LoVo (cell line): Measurements from ENCODE around the gene ATXN1.

ENCODE experiments used
- DNase-seq: peaks from one replicate; pipeline ENCODE4 v3.0.0-alpha.2; 2016; ENCODE audit warnings: low spot score

The ATXN1 gene

DNA sequence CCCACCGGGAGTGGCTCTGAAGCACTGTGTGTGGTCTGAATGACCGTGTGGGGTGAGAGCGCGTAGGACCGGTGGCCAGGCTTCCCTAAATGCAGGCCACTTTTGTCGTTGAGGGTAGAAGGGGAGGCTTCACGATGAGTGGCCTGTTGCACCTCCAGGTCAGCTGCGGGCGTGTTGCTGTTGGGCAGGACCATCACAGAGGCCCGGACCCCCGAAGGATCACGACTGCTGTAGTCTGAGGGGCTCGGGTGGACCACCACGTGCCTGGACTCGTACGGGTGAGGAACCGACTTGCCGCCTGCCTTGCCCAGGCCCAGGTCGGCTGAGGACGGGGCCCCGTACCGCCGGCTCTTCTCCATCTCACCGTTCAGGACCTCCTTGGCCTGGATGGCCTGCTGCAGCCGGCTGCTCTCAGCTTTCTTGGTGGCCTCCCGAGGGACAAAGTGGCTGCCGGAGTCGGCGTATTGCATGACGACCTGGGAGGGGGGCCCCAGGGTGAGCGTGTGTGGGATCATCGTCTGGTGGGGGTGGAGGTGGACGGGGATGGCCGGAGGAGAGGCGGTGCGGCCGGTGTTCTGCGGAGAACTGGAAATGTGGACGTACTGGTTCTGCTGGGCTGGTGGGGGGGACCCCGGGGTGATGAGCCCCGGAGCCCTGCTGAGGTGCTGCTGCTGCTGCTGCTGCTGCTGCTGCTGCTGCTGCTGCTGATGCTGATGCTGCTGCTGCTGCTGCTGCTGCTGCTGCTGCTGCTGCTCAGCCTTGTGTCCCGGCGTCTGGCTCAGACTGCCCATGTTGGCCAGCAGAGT is 434.1 kb downstream of the ATXN1 start:
- no peak for DNase-seq

DNA sequence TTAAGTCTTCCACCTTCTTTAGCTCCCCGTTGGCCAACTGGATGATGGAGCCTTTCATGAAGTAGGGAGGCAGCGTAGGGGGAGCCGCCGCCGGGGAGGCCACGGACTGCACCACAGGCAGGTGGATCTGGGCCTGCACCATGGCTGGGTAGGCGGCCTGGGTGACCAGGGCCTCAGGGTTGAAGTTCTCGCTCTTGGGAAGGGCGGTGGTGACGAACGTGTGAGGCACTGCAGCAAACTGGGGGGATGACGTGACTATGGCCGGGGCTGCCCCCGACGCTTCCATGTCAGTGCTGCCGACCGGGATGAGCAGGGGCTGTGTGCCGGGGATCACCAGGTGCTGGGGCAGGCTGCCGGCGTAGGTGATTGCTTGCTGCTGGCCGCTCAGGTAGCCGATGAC is 434.7 kb downstream of the ATXN1 start:
- DNase-seq: no peak

DNA sequence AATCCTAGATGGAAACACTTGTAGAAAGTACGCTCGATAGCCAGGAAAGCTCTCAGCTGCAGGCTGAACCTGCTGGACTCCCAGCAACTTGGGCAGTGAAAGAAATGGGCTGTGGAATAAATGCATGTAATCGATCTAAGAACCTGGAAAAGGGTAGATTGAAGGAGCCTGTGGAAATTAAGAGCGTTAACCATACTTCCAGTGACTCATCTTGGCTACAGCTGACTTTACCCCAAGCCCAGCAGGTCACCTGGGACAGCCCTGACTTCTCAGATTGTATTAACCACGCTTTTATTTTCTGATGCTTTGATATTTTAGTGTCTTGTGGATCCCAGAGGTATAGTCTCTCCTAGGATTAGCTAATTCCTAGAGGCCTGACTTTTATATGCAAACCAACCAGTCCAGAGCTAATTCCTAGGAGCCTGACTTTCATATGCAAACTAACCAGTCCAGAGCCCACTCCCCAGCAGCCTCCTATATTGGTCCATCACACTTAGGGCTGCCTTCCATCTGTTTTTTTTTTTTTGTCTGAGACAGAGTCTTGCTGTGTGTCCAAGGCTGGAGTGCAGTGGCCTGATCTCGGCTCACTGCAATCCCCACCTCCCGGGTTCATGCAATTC is 436.5 kb downstream of the ATXN1 start:
- DNase-seq: no peak

DNA sequence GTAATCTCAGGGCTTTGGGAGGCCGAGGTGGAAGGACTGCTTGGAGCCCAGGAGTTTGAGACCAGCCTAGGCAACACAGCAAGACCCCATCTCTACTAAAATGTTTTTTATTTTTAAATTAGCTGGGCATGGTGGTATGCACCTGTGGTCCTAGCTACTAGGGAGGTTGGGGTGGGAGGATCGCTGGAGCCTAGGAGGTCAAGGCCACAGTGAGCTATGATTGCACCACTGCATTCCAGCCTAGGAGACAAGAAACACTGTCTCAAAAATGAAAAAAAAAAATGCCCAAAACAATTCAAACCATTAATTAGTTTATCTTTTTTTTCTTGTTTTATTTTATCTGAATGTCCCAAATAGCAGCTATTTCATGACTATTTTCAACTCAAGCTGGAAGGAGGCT is 437.1 kb downstream of the ATXN1 start:
- DNase-seq: no peak

DNA sequence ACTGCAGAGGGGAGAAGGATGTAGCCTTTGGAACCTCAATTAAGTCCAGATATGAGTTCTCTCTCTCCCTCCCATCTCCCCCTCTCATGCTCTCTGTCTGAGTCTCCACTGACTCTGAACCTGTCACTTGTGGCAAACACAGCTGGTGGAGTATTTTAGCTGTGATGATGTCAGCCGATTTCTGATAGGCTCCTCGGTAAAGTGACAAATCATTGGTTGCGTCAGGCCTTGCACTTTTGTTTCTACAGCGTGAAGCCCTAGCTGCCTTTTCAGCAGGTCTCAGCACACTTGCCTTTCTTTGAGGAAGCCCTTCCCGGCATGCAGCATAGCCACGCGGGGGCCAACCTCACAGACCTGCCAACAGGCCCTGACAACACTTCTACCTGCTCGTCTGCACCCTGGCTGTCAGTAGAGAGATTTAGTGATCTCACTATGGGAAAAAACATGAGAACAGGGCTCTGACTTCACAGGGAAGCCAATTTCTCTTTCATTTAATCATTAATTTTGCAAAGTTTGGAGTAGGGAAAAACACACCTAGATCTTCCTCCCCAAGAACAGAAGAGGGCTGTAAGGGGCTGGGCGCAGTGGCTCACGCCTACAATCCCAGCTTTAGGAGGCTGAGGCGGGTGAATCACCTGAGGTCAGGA is 438.5 kb downstream of the ATXN1 start:
- no peak for DNase-seq

DNA sequence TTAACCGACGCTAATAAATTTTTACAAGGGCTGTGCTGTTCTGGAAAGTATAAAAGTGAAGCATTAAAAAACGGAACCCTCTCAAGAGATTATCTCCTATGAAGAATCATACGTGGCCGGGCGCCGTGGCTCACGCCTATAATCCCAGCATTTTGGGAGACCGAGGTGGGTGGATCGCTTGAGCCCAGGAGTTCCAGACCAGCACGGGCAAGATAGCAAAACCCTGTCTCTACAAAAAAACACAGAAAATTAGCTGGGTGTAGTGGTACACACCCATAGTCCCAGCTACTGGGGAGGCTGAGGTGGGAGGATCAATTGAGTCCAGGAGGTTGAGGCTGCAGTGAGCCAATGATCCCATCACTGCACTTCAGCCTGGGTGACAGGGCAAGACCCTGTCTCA is 439.4 kb downstream of the ATXN1 start:
- no peak for DNase-seq

DNA sequence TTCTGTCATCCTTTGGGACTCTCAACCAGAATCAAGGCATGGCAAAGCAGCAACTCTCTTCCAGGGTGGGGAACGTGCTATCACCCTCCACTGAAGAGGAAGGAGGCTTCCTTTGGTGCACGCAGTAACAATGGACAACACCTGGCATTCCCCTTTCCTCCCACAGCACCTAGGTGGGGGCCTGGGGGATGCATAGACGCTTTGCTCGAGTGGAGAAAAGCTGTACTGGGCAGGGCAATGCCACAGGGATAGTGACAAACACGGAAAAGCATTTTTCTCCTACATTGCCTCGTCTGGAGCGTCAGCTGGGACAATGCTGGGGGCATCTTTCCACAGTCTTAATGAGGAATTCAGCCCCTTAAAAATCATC is 439.9 kb downstream of the ATXN1 start:
- no peak for DNase-seq

DNA sequence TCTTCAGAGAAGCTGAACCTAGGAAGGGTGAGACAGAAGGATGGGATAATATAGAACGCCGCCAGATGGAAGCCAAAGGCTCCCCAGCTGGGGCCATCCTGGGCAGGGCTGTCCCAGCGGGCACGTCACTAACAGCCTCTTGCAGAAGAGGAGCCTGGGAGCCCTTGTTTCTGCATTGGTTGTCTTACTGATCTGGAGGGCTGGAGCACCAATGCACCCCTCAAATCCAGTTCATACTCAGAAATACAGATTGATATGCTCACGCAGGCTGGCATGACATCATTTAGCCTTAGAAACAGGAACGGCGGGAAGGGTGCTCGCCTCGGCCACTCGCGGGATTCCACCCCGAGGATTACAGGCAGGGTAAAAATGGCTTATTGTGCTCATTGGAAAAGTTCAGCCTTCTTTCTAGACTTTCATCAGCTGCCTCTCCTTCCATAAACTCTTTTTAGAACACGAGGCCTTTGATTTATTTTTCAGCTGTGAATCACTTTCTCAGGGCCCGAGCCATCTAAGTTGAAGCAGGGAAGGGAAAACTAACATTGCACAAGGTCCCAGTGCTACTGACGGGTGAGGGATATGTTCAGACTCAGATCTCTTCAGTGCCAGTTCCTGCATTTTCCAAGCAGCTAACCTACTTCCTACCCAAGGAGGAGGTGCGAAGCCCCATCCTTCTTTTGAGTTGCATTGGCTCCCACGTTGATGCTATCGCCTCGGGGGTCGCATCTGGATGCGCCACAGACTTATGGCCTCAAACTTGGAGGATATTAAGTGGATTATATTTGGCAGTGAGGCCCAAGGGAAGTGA is 440.5 kb downstream of the ATXN1 start:
- no peak for DNase-seq

DNA sequence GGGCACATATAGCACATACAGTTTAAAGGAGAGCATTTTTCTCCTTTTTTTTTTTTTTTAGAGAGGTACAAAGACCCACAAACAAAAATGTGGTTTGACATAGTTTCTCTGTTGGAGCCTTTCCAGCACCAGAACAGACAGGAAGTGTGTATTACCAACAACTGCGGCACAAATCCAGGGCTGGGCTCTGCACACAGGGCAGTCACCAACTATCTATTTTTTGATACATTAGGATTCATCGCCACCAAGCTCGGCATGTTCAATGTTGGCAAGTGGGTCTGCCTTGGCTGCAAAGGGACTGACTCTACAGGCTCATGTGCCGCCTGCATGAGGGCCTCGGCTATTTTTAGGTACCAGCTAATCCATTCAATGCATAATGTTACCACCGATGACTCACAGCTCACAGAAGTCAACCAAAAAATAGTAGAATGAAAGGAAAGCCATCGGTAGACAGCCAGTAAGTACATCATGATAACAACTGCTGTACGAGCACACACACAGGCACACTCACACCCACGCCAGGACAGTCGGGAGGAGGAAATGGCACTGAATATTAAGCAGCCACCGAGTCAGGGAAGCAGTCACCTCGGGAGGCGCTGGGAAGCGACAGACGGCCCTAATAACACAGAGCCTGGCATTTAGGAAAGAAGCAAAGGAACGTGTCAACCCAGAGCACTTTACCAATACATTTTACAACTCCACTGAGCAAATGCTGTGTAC is 441.3 kb downstream of the ATXN1 start:
- DNase-seq: no peak

DNA sequence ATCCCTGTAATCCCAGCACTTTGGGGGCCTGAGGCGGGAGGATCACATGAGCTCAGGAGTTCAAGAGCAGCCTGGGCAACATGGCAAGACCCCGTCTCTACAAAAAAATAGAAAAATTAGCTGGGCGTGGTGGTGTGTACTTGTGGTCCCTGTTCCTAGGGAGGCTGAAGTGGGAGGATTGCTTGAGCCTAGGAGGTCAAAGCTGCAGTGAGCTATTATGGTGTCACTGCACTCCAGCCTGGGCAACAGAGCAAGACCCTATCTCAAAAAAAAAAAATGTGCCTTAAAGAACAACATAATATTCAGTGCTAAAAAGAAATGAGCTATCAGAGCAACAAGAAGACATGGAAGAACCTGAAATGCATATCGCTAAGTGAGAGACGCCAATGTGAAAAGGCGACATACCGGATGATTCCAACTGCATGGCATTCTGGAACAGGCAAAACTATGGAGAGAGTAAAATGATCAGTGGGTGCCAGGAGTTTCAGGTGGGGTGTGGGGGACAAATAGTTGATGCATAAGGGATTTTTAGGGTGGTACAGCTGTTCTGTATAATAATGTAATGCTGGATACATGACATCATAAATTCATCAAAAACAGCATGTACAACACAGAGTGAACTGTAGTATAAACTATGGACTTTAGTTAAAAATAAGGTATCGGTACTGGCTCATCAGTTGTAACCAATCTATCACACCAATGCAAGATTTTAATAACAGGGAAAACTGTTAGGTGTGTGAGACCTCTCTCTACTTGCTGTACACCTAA is 442.1 kb downstream of the ATXN1 start:
- no peak for DNase-seq

DNA sequence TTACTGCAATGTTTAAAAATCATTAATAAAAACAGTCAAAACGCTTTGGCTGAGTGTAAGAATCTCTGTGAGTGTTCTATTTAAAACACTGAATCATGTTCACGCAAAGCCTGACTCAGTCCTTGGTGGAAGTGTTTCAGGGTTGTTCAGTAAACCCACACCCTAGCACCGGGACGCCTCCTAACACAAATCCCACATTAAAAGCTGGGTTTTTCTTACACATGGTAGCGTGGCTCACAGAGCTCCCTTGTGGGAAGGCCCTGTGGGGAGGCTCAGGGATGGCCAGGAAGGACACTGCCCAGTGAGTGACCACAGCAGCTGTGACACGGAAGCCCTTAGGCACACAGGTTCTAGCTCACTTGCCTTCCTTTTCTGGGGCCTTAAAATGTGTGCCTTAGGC is 442.7 kb downstream of the ATXN1 start:
- DNase-seq: no peak

DNA sequence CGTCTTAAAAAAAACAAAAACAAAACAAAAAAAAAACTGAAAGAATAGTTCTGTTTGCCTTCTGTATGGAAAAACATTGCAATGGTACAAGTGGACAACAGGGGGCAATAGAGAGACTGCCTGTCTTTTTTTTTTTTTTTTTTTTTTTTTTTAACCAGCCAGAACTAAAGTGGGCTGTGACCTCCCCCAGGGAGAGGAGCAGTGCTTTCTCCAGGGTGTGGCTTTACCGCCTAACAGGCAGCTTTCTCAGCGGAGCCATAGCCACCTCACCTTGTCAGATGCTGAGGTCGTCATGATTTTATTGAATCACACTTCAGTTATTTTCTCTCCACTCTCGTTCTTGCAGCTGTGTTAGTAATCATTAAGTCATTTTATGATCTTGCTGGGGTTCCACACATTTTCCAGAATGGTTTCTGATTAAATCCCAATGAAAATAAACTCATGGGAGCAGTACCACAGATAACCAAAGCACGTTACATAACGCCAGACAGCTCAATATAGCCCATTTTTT is 444.5 kb downstream of the ATXN1 start:
- peak; percentile 34 for DNase-seq

DNA sequence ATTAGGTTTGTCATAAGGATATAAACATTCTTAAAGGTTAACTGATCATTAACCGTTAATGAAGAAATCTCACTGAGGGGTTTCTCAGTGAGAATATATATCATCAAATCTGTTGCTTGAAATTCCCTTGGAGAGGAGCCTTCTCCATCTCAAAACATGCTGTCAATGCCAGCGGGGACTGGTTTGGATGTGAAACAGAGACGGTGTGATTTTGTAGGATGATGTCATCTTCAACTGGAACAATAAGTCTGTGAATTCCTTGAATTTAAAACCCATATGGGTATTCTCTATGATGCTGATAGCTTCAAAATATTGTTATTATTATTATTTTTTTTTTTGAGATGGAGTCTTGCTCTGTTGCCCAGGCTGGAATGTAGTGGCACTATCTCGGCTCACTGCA is 447.0 kb downstream of the ATXN1 start:
- DNase-seq: no peak

DNA sequence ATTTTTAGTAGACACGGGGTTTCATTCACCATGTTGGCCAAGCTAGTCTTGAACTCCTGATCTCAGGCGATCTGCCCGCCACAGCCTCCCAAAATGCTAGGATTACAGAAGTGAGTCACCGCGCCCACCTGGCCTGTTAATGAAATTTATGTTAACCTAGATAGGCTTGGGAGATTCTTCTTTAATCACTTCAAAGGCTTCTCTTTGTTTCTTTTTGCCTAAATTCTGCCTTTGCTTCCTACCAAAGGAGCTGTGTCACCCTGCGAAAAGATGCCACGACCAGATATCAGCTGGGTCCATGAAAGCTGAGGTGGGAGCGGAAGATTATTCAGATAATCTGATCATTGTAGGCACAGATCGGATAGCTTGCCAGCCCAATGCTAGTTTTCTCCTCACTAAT is 447.5 kb downstream of the ATXN1 start:
- DNase-seq: no peak

DNA sequence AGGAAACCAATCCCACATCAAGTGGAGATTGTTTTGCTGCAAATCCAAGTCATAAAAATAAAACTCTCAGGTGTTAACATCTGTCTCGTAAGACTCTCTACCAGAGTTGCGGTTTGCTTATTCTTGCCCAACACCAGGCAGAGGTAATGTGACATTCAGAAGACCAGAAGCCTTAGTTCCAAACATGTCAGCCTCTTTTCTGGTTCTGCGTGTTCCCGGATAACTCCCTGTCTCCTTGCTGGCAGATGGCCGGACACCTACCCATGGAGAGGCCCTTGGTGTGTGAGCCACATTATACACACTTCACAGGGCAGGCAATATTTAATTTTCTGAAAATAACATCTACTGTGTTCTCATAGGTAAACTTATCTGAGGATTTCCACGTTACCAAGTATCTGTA is 449.5 kb downstream of the ATXN1 start:
- no peak for DNase-seq

DNA sequence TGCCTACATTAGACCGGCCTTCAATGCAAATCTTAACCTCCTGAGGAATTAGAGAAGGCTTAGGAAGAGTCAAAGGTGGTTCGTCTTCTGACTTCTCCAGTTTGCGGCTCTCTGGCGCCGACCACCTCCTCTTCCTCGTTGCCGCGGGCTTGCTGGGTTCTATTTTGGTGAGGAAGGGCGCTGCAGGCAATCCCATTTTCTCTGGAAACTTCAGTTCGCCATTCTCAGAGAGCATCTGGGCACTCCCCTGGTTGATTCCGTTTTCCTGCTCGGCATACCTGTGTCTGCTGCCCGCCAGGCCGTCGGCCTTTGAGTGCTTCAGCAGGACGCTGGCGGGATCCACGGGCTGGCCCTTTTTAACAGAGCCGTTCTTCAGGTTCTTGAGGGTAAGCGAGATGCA is 454.9 kb downstream of the ATXN1 start:
- no peak for DNase-seq

DNA sequence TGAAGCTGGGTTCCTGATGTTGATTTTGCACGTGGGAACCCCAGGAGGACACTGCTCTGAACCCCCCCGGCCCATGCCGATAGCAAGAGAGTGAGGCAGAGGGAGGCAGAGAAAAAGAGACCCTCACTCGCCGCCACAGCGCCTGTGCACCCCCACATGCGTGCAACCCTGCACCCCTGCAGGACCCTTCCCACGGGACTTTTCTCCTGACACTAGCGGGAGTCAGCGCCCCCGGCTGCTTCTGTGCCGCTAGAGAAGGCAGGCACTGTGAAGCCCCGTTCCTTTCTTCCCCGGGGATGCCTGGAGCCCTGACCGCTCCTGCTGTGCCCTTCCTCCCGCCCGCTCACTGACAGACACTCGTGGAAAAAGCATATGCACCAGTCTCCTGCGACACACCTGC is 455.5 kb downstream of the ATXN1 start:
- DNase-seq: no peak

DNA sequence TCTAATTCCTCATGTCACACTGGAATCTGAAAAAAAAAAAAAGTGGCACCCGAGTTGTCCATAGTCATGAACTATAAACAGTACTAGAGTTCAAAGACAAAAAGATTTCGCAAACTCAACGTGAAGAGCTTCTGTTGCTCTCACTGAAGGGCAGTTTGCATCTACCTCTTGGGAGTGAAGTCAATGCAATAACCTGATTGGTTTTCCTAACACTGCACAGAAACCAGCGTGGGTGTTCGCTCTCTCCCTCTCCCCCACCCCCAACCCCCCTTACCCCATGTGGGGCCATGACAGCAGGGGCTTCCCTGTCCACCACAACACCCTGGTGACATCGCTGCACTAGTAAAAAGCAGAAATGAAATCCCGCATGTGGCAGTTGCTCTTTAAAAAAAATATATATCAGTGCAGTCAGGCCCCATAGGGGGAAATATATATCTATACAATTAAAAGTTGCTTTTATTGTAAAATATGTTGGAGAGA is 456.0 kb downstream of the ATXN1 start:
- no peak for DNase-seq

DNA sequence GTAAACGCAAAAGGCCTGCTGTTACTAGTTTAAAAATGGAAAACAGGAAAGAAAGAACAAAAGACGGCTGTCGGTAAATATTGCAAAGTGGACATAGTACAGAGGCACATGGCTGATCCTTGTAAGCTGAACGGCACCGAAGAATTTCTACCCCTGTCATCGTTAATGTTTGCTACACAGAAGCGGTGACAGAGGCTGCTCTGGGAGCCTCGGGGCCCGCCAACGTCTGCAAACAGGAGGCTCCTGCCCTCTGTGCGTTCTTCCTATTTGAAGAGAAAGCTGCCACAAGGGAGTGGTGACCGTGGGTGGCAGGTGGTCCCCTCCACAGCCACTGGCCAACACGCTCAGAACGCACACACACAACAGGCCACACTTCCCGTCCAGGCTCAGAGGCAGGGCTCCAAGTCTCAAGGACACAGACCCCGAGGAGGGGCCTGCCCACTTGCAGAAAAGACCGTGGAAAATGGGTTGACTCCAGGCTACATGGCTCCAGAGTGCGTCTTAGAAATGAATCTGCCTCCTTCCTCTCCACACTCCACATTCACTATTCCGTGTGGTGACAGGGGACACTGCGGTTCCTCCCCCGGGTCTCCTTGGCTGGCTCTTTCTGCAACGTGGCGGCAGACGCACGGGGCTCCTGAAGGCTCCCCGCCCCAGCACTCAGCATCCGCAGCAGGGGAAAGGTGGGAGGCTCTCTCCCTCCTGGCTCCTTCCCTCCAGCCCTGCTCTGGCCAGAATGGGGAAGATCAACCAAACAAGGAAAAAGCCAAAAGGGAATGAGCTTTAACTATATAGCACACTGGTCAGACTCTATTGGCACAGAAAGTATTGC is 458.3 kb downstream of the ATXN1 start:
- no peak for DNase-seq

DNA sequence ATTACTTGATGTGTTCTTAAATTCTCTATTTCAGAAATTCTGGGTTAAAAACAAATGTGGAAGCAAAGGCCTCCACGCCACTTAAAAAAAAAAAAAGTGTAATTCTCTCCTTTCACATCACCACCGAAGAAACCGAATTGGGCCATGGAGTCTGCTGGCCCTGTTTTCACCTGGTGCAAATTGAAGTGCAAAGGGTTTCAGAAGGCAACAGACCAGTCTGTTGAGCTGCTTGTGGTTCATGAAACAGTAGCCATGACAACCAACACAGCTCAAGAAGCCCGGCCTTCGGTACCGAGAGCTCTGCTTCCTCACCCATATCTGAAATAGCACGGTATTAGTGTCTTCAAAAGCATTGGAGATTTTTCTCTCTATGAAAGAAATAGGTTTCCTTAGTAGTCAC is 459.7 kb downstream of the ATXN1 start:
- DNase-seq: no peak
